G401 (cell line): ENCODE data around the gene CNTNAP5. TPM values are rescaled to one million over a fixed set of nuclear protein-coding genes. Genes with fewer than 3 reads are reported as not detected.
A peak's percentile ranks its signal among the peaks of the same experiment; 100 is the strongest.

Experiments used
- DNase-seq: peaks from one replicate; pipeline ENCODE4 v3.0.0-alpha.2; 2015; ENCODE audit warnings: low spot score
- in situ Hi-C: cut with HindIII; loops from 2 replicates; pipeline ENCODE4 v1.10.0; 2016; ENCODE audit warnings: low sequenced_read_pairs, mixed read lengths
- total RNA-seq: library from RNA; depleted of rRNA; stranded (reverse); fragments of >200 nt; shearing (Covaris generic); gene quantifications from 2 replicates; pipeline ENCODE4 v1.2.3, GENCODE V29; 2014

Gene CNTNAP5
- total RNA-seq, 1 experiment from 2014 or later = not detected

GRCh38 chr2:124050833-124051497 lies 25.9 kb downstream of the CNTNAP5 start:
- DNase-seq = no peak
- in situ Hi-C loops = no loop called here

GRCh38 chr2:124053796-124054195 lies 28.7 kb downstream of the CNTNAP5 start:
- DNase-seq = no peak
- in situ Hi-C loops = no loop called here

- in situ Hi-C loops = no loop called here
- DNase-seq = no peak
These were observed 38.5 kb downstream of the CNTNAP5 start for GRCh38 chr2:124063596-124063995.

GRCh38 chr2:124065636-124066035 lies 40.5 kb downstream of the CNTNAP5 start:
- in situ Hi-C loops = no loop called here
- DNase-seq = no peak

- in situ Hi-C loops = no loop called here
These were observed 41.7 kb downstream of the CNTNAP5 start for GRCh38 chr2:124066776-124067175.

GRCh38 chr2:124079045-124079444 lies 54.0 kb downstream of the CNTNAP5 start:
- in situ Hi-C loops = no loop called here
- DNase-seq = peak; percentile 3

More at GRCh38 chr2:124066776-124067175, 41.7 kb downstream of the CNTNAP5 start:
- no peak for DNase-seq

GRCh38 chr2:124080281-124081153 lies 55.4 kb downstream of the CNTNAP5 start:
- in situ Hi-C loops = no loop called here

GRCh38 chr2:124081154-124081716 lies 56.1 kb downstream of the CNTNAP5 start:
- no peak for DNase-seq
- in situ Hi-C loops = no loop called here

More at GRCh38 chr2:124080281-124081153, 55.4 kb downstream of the CNTNAP5 start:
- no peak for DNase-seq

- no peak for DNase-seq
- in situ Hi-C loops = no loop called here
These were observed 63.5 kb downstream of the CNTNAP5 start for GRCh38 chr2:124088616-124089015.

GRCh38 chr2:124091721-124092120 lies 66.6 kb downstream of the CNTNAP5 start:
- peak; percentile 16 for DNase-seq
- in situ Hi-C loops = no loop called here

- DNase-seq = no peak
- in situ Hi-C loops = no loop called here
These were observed 67.6 kb downstream of the CNTNAP5 start for GRCh38 chr2:124092651-124093050.

GRCh38 chr2:124104914-124105313 lies 79.8 kb downstream of the CNTNAP5 start:
- DNase-seq = no peak
- in situ Hi-C loops = no loop called here

- no peak for DNase-seq
- in situ Hi-C loops = no loop called here
These were observed 87.1 kb downstream of the CNTNAP5 start for GRCh38 chr2:124112206-124112605.

GRCh38 chr2:124112966-124113365 lies 87.9 kb downstream of the CNTNAP5 start:
- no peak for DNase-seq
- in situ Hi-C loops = no loop called here

- in situ Hi-C loops = no loop called here
- no peak for DNase-seq
These were observed 95.2 kb downstream of the CNTNAP5 start for GRCh38 chr2:124120246-124120645.

- no peak for DNase-seq
- in situ Hi-C loops = no loop called here
These were observed 96.0 kb downstream of the CNTNAP5 start for GRCh38 chr2:124121106-124121505.

- in situ Hi-C loops = no loop called here
- no peak for DNase-seq
These were observed 96.7 kb downstream of the CNTNAP5 start for GRCh38 chr2:124121760-124122275.

- no peak for DNase-seq
- in situ Hi-C loops = no loop called here
These were observed 97.3 kb downstream of the CNTNAP5 start for GRCh38 chr2:124122340-124122739.

GRCh38 chr2:124131276-124131675 lies 106.2 kb downstream of the CNTNAP5 start:
- in situ Hi-C loops = no loop called here
- no peak for DNase-seq

- in situ Hi-C loops = no loop called here
- DNase-seq = no peak
These were observed 111.0 kb downstream of the CNTNAP5 start for GRCh38 chr2:124136110-124136509.
